Measurements from ENCODE around the gene TLE5. TPM values are rescaled to one million over a fixed set of nuclear protein-coding genes. Genes with fewer than 3 reads are reported as not detected.
"Not testable (repeated sequence)": the region's sequence is repeated elsewhere in the genome, so short reads cannot be mapped to it uniquely, and the experiment has no call there.

The TLE5 gene
- total RNA-seq, 1 donor from 2014 or later, result 302 TPM

DNA sequence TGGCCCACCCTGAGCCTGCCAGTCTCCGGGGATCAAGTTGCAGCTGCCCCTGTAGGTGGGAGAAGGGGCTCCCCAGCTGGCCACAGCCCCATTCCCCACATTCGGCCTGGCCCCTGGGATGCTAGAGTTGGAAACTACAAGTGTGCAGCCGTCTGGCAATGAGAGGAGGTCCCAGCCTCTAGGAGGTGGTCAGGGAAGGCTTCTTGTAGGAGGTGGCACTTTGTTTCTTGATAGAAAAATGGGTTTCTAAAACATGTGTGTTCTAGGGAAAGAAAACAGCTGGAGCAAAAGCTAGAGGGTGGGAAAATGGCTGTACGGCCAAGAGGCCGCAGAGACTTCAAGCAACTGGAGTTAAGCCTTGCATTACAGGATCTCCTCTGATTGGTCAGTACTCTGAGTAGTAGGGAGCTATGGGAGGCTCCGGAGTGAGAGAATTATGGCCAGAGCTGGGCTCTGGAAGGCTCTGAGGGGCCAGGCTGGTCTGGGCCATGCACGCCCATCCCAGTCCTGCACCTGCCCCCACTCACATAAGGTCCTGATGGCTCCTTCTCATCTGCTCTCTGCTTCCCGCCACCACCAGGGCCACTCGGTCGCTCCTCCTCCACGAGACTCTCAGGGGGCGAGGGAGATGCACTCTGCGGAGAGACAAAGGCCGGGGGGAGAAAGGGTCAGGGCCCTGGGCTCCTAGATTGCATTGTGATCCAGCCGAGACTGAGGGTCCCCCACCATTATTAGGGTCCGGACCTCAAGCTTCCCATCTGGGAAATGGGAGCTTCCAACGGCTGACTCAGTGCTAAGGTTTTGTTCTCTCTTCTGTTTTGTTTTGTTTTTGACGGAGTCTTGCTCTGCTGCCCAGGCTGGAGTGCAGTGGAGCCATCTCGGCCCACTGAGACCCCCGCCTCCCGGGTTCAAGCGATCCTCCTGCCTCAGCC is 46.9 kb downstream of the TLE5 start:
- H3K9me3 Mint-ChIP-seq, result no peaks in the 10 kb centered on the region
- no peaks in the 10 kb centered on the region for H3K27me3 Mint-ChIP-seq
- H3K27ac Mint-ChIP-seq, result no peak overlapping the region
- TF ChIP-seq, protein P1, sequence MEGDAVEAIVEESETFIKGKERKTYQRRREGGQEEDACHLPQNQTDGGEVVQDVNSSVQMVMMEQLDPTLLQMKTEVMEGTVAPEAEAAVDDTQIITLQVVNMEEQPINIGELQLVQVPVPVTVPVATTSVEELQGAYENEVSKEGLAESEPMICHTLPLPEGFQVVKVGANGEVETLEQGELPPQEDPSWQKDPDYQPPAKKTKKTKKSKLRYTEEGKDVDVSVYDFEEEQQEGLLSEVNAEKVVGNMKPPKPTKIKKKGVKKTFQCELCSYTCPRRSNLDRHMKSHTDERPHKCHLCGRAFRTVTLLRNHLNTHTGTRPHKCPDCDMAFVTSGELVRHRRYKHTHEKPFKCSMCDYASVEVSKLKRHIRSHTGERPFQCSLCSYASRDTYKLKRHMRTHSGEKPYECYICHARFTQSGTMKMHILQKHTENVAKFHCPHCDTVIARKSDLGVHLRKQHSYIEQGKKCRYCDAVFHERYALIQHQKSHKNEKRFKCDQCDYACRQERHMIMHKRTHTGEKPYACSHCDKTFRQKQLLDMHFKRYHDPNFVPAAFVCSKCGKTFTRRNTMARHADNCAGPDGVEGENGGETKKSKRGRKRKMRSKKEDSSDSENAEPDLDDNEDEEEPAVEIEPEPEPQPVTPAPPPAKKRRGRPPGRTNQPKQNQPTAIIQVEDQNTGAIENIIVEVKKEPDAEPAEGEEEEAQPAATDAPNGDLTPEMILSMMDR (conservative IDR thresholded peaks at IDR 0.05), result no peak
- no peak overlapping the region for H3K4me3 Mint-ChIP-seq
- no peaks in the 10 kb centered on the region for H3K36me3 Mint-ChIP-seq
- H3K4me1 Mint-ChIP-seq (ENCODE audit: unreplicated experiment), result peaks cover 5% of the 10 kb centered on the region
- no peak for DNase-seq (ENCODE audit: extremely low spot score, unreplicated experiment)

GRCh38 chr19:3014135-3014534 is 48.2 kb downstream of the TLE5 start:
- Mint-ChIP-seq H3K4me1 (ENCODE audit: unreplicated experiment) (peaks cover 5% of the 10 kb centered on the region), H3K27ac (no peak overlapping the region), H3K27me3 (no peaks in the 10 kb centered on the region), H3K4me3 (no peak overlapping the region), H3K36me3 (no peaks in the 10 kb centered on the region), H3K9me3 (no peaks in the 10 kb centered on the region)
- TF ChIP-seq, protein P1 (conservative IDR thresholded peaks at IDR 0.05), result no peak
- no peak for DNase-seq (ENCODE audit: extremely low spot score, unreplicated experiment)

GRCh38 chr19:3013263-3013725 is 49.0 kb downstream of the TLE5 start:
- H3K4me1 Mint-ChIP-seq (ENCODE audit: unreplicated experiment), result peaks cover 5% of the 10 kb centered on the region
- no peak for DNase-seq (ENCODE audit: extremely low spot score, unreplicated experiment)
- H3K36me3 Mint-ChIP-seq, result no peaks in the 10 kb centered on the region
- TF ChIP-seq, protein P1 (conservative IDR thresholded peaks at IDR 0.05), result no peak
- H3K9me3 Mint-ChIP-seq, result no peaks in the 10 kb centered on the region
- no peak overlapping the region for H3K4me3 Mint-ChIP-seq
- H3K27me3 Mint-ChIP-seq, result no peaks in the 10 kb centered on the region
- no peak overlapping the region for H3K27ac Mint-ChIP-seq

- Mint-ChIP-seq H3K9me3 (no peaks in the 10 kb centered on the region), H3K4me3 (no peak overlapping the region), H3K27me3 (no peaks in the 10 kb centered on the region), H3K4me1 (ENCODE audit: unreplicated experiment) (peaks cover 5% of the 10 kb centered on the region), H3K27ac (no peak overlapping the region), H3K36me3 (no peaks in the 10 kb centered on the region)
- TF ChIP-seq, protein P1 (conservative IDR thresholded peaks at IDR 0.05), result no peak
- DNase-seq (ENCODE audit: extremely low spot score, unreplicated experiment), result no peak
These were observed 49.6 kb downstream of the TLE5 start for GRCh38 chr19:3012621-3013262.

GRCh38 chr19:3012059-3012458 is 50.2 kb downstream of the TLE5 start:
- not testable (repeated sequence) for H3K27me3 Mint-ChIP-seq; H3K27ac Mint-ChIP-seq; H3K4me1 Mint-ChIP-seq (ENCODE audit: unreplicated experiment); H3K4me3 Mint-ChIP-seq; H3K36me3 Mint-ChIP-seq; H3K9me3 Mint-ChIP-seq; DNase-seq (ENCODE audit: extremely low spot score, unreplicated experiment)

- H3K9me3 Mint-ChIP-seq, result no peaks in the 10 kb centered on the region
- TF ChIP-seq, protein P1 (conservative IDR thresholded peaks at IDR 0.05), result no peak
- no peaks in the 10 kb centered on the region for H3K36me3 Mint-ChIP-seq
- H3K4me1 Mint-ChIP-seq (ENCODE audit: unreplicated experiment), result peaks cover 5% of the 10 kb centered on the region
- DNase-seq (ENCODE audit: extremely low spot score, unreplicated experiment), result no peak
- H3K27ac Mint-ChIP-seq, result no peak overlapping the region
- no peak overlapping the region for H3K4me3 Mint-ChIP-seq
- no peaks in the 10 kb centered on the region for H3K27me3 Mint-ChIP-seq
These were observed 51.4 kb downstream of the TLE5 start for GRCh38 chr19:3010871-3011270.

Data from type B pancreatic cell (in vitro differentiated cells).